ENCODE results near the gene LSAMP.

Gene LSAMP

DNA sequence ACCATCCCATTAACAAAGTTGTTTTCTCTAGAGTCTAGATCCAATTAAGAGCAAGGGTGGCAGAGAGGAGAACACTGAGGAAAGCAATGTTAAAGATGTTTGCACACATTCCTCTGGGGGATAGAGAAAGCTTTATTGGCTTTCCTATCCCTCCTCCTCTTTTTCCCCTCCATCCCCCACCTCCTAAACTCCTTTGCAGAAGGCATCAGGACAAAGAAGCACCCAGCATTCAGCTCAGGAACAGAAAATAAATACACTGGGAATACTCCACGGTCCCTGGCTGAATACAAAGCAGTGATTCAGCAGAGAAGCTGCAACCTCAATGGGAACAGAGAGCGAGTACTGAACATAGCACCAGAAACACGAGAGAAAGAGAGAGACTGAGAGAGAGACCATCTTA, 21.9 kb downstream of the LSAMP start:
- H3K36me3 ChIP-seq = no peaks in the 10 kb centered on the region
- H3K4me3 ChIP-seq (ENCODE audit: low read depth in 1 of 2, low read length in 1 of 2) = no peak overlapping the region
- H3K9me3 ChIP-seq = no peaks in the 10 kb centered on the region
- no peaks in the 10 kb centered on the region for H3K27me3 ChIP-seq
- TF ChIP-seq CTCF (IDR thresholded peaks at IDR 0.05) = no peak
- H3K27ac ChIP-seq = no peak overlapping the region
- no peaks in the 10 kb centered on the region for H3K4me1 ChIP-seq (ENCODE audit: control insufficient read depth in 1 of 2, insufficient read depth in 1 of 2, low read depth in 1 of 2, low read length in 1 of 2)

GRCh38 chr3:116417151-116417550, 28.1 kb downstream of the LSAMP start:
- H3K9me3 ChIP-seq = no peaks in the 10 kb centered on the region
- no peaks in the 10 kb centered on the region for H3K27me3 ChIP-seq
- no peaks in the 10 kb centered on the region for H3K4me1 ChIP-seq (ENCODE audit: control insufficient read depth in 1 of 2, insufficient read depth in 1 of 2, low read depth in 1 of 2, low read length in 1 of 2)
- no peak for TF ChIP-seq CTCF (IDR thresholded peaks at IDR 0.05)
- H3K4me3 ChIP-seq (ENCODE audit: low read depth in 1 of 2, low read length in 1 of 2) = no peak overlapping the region
- H3K36me3 ChIP-seq = no peaks in the 10 kb centered on the region
- H3K27ac ChIP-seq = no peak overlapping the region

GRCh38 chr3:116413319-116413718, 32.0 kb downstream of the LSAMP start:
- H3K36me3 ChIP-seq = no peaks in the 10 kb centered on the region
- no peak overlapping the region for H3K4me3 ChIP-seq (ENCODE audit: low read depth in 1 of 2, low read length in 1 of 2)
- no peaks in the 10 kb centered on the region for H3K4me1 ChIP-seq (ENCODE audit: control insufficient read depth in 1 of 2, insufficient read depth in 1 of 2, low read depth in 1 of 2, low read length in 1 of 2)
- H3K27me3 ChIP-seq = no peaks in the 10 kb centered on the region
- no peak for TF ChIP-seq CTCF (IDR thresholded peaks at IDR 0.05)
- no peaks in the 10 kb centered on the region for H3K9me3 ChIP-seq
- H3K27ac ChIP-seq = no peak overlapping the region

- H3K27ac ChIP-seq = no peak overlapping the region
- no peaks in the 10 kb centered on the region for H3K36me3 ChIP-seq
- H3K27me3 ChIP-seq = no peaks in the 10 kb centered on the region
- no peaks in the 10 kb centered on the region for H3K9me3 ChIP-seq
- H3K4me1 ChIP-seq (ENCODE audit: control insufficient read depth in 1 of 2, insufficient read depth in 1 of 2, low read depth in 1 of 2, low read length in 1 of 2) = no peaks in the 10 kb centered on the region
- no peak for TF ChIP-seq CTCF (IDR thresholded peaks at IDR 0.05)
- no peak overlapping the region for H3K4me3 ChIP-seq (ENCODE audit: low read depth in 1 of 2, low read length in 1 of 2)
These were observed 36.8 kb downstream of the LSAMP start for GRCh38 chr3:116408473-116408872.

DNA sequence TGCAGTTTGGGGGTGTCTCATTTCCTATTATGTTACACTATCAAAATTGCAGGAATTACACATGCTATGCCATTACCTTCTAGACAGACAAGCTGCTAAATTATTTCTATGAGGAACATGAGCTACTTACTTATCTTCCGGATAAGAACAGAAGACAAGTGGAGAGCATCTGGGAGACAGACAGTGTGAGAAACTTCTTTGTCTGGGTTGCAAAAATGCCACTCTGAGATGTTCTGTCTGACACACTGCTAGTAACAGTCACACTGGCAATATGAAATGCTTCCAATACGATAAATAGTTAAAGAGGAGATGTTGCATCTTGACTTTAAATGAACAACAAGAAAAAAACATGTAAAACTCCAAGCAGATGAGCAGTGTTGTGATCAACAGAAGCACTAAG, 40.1 kb downstream of the LSAMP start:
- Histone ChIP-seq H3K4me1 (ENCODE audit: control insufficient read depth in 1 of 2, insufficient read depth in 1 of 2, low read depth in 1 of 2, low read length in 1 of 2) (no peaks in the 10 kb centered on the region), H3K27ac (no peak overlapping the region), H3K36me3 (no peaks in the 10 kb centered on the region), H3K27me3 (no peaks in the 10 kb centered on the region), H3K9me3 (no peaks in the 10 kb centered on the region), H3K4me3 (ENCODE audit: low read depth in 1 of 2, low read length in 1 of 2) (no peak overlapping the region)
- no peak for TF ChIP-seq CTCF (IDR thresholded peaks at IDR 0.05)

DNA sequence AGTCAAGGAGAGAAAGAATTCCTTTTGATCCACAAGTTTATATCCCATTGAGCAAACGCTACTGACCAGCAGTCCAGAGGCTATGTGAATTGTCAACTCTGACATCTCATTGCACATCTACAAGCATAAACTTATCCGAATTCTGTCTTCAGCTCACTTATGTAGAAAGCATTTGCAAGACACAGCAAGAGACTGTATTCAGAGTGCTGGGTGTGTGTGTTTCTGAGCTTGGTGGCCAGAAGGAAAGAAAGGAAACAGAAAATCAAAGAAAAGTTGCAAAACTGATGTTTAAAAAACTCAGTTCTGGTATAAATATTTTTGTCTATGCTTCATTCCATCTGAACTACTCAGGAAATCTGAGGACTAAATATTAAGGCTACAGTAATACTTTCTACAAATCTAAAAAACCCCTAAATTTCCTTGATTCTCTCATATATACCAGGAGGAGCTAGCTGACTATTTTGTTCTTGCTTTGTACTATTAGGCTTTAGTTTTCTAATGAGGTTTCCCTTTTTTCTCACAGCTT, 45.5 kb downstream of the LSAMP start:
- H3K36me3 ChIP-seq = no peaks in the 10 kb centered on the region
- H3K4me3 ChIP-seq (ENCODE audit: low read depth in 1 of 2, low read length in 1 of 2) = no peak overlapping the region
- H3K27me3 ChIP-seq = no peaks in the 10 kb centered on the region
- no peak for TF ChIP-seq CTCF (IDR thresholded peaks at IDR 0.05)
- no peaks in the 10 kb centered on the region for H3K9me3 ChIP-seq
- H3K4me1 ChIP-seq (ENCODE audit: control insufficient read depth in 1 of 2, insufficient read depth in 1 of 2, low read depth in 1 of 2, low read length in 1 of 2) = no peaks in the 10 kb centered on the region
- H3K27ac ChIP-seq = no peak overlapping the region
